GM06990 (cell line): Measurements from ENCODE around the gene SPATA19.

Source experiments
- DNase-seq: peaks from one replicate; pipeline ENCODE4 v3.0.0-alpha.2; 2011; ENCODE audit not compliant: insufficient read length; ENCODE audit errors: extremely low read depth
- H3K27me3 ChIP-seq: replicated peaks from 2 replicates; pipeline ENCODE4 v1.6.0; 2011; ENCODE audit warnings: low read length; ENCODE audit not compliant: control insufficient read depth, insufficient read depth
- H3K36me3 ChIP-seq: 2 replicates; pipeline ENCODE4 v1.5.1; 2011; ENCODE audit warnings: low read length; ENCODE audit not compliant: control insufficient read depth, insufficient read depth
- H3K4me3 ChIP-seq: replicated peaks from 2 replicates; pipeline ENCODE4 v1.5.1; 2011; ENCODE audit warnings: low read depth, mild to moderate bottlenecking, control low read depth, low read length
- TF ChIP-seq, protein P1 (sequence below): IDR thresholded peaks from 2 replicates; pipeline ENCODE4 v1.5.1; 2011; ENCODE audit warnings: low read length, control low read depth, mild to moderate bottlenecking, inconsistent platforms; ENCODE audit not compliant: insufficient read depth, poor library complexity, severe bottlenecking

The SPATA19 gene

DNA sequence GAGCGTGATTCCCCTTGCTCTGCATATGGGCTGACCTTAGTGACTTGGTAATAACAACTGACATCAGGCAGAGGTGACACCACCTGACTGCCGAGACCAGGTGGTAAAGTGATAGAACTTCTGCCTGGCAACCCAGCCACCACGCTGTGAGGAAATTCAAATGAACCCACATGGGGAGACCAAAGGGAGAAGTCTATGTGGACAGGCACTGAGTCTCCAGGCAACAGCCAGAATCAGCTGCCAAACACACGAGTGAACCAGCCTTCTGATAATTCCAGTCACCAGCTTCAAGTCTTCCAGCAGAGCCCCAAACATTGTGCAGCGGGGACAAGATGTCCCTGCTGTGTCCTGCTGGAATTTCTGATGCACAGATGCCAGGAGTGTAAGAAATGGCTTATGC is 29.7 kb downstream of the SPATA19 start:
- DNase-seq = no peak
- Histone ChIP-seq H3K27me3 (peaks cover 1% of the 10 kb centered on the region), H3K4me3 (no peak overlapping the region), H3K36me3 (no peaks in the 10 kb centered on the region)
- TF ChIP-seq, protein P1, sequence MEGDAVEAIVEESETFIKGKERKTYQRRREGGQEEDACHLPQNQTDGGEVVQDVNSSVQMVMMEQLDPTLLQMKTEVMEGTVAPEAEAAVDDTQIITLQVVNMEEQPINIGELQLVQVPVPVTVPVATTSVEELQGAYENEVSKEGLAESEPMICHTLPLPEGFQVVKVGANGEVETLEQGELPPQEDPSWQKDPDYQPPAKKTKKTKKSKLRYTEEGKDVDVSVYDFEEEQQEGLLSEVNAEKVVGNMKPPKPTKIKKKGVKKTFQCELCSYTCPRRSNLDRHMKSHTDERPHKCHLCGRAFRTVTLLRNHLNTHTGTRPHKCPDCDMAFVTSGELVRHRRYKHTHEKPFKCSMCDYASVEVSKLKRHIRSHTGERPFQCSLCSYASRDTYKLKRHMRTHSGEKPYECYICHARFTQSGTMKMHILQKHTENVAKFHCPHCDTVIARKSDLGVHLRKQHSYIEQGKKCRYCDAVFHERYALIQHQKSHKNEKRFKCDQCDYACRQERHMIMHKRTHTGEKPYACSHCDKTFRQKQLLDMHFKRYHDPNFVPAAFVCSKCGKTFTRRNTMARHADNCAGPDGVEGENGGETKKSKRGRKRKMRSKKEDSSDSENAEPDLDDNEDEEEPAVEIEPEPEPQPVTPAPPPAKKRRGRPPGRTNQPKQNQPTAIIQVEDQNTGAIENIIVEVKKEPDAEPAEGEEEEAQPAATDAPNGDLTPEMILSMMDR = no peak

GRCh38 chr11:133814588-133815100 is 30.7 kb downstream of the SPATA19 start:
- H3K27me3 ChIP-seq = no peaks in the 10 kb centered on the region; the same call in none of the 2 replicates
- H3K36me3 ChIP-seq = no peaks in the 10 kb centered on the region
- no peak overlapping the region for H3K4me3 ChIP-seq
- no peak for DNase-seq
- TF ChIP-seq, protein P1 = no peak

DNA sequence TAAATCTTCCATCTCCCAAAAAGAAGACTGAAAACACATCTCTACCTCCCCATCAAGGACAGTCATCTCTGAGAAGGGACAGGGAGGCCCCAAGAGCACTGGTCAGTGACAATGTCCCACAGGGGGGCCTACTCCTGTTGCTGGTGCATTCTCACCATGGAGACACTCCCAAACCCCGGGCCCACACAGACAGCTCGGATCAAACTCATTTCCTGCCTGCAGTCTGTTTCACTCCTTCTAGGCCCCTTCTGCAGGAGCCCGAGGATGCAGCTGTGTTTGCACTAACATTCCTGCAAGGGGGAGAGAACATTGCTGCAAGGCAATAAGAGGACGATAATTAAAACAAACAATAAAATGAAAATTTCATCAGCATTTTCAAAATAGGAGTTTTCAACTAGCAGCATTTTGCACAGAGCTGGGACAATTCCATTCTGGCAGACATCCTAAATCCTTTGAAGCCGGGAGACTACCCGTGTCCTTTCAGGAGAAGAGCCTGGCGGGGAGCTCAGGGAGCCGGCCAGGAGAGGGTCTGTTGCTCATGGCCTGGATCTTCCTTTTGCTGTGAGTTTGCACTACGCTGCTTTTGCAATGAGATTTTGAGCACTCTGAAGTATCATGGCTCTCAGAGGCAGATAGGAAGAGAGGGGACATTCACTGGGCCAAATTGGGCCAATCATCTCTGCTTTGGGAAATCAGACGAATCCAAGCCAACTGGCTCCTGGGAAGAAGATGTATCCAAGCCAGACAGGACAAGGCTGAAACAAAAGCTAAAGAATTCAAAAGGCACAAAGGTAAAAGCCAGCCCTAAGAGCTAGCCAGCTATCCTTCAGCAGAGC is 33.2 kb downstream of the SPATA19 start:
- H3K27me3 ChIP-seq = no peaks in the 10 kb centered on the region; the same call in none of the 2 replicates
- no peak for DNase-seq
- TF ChIP-seq, protein P1 = no peak
- no peak overlapping the region for H3K4me3 ChIP-seq
- no peaks in the 10 kb centered on the region for H3K36me3 ChIP-seq

DNA sequence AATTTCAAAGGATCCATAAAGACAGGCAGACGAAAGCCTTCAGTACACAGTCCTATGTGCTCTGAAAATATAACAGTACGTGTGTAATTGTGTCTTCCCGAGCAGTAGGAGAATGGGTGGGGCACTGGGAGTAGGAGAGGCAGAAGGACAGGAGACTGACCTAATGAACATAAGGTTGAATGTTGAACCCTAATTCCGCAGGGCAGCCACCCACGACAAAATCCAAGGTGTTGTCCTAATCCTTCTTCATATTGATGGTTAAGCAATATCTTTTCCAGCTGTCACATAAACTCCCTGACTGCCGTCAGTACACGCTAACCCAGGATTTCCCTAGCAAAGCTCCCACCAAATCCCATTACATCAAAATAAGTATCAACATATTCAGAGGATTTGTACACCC is 34.5 kb downstream of the SPATA19 start:
- no peaks in the 10 kb centered on the region; the same call in none of the 2 replicates for H3K27me3 ChIP-seq
- DNase-seq = no peak
- no peaks in the 10 kb centered on the region for H3K36me3 ChIP-seq
- H3K4me3 ChIP-seq = no peak overlapping the region
- TF ChIP-seq, protein P1 = no peak

DNA sequence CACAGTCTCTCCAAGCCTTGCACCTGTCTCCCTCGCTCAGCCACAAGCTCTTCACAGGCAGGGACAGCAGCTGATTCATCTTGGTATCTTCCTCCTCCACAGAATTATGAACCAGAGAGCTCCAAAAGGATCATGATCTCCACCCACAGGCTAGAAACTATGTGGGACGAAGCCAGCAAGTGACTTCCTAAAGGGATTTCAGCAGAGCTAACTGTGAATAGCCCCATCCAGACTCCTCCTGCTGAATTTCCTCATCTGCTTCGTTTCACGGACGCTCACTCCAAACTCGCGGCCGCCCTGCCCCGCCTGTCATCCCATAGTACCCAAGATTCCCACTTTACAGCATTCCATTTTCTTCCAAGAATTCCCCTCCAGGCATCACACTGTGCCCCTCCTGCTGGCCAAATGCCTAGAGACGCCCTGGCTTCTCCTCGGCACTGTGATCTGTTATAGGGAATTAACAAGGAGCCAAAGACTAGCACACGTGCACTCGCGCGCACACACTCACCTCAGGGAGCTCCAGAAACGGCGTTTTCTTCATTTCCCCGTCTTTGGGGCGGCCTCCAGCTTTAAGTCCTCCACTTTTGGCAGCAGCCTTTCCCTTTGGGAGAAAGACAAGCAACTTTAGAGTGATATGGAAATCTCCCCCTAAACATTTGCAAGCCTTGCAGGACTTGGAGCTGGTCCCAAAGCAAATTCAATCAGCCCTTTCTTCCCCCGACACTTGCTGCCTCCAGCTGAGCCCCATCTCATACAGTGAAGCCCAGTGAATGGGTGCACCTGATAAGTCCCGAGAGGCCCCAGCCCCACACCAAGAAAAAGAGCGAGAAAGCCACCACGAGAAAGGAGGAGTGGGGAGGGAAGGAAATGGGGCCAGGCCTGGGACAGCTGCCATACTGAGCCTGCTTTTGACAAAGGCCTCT is 35.5 kb downstream of the SPATA19 start:
- no peak for DNase-seq
- TF ChIP-seq, protein P1 = no peak
- Histone ChIP-seq H3K36me3 (no peaks in the 10 kb centered on the region), H3K4me3 (no peak overlapping the region), H3K27me3 (no peaks in the 10 kb centered on the region; the same call in 1 of the 2 replicates)
